GM19043 (cell line): ENCODE measurements around the gene THADA.

Source experiments
- ATAC-seq: cut with Tn5 transposase; IDR thresholded peaks from one replicate; pipeline ENCODE4 v1.9.1; 2021; ENCODE audit warnings: low read depth; ENCODE audit not compliant: unreplicated experiment

Gene THADA

GRCh38 chr2:43218702-43219382, 377.0 kb downstream of the THADA start:
- no peak for ATAC-seq

DNA sequence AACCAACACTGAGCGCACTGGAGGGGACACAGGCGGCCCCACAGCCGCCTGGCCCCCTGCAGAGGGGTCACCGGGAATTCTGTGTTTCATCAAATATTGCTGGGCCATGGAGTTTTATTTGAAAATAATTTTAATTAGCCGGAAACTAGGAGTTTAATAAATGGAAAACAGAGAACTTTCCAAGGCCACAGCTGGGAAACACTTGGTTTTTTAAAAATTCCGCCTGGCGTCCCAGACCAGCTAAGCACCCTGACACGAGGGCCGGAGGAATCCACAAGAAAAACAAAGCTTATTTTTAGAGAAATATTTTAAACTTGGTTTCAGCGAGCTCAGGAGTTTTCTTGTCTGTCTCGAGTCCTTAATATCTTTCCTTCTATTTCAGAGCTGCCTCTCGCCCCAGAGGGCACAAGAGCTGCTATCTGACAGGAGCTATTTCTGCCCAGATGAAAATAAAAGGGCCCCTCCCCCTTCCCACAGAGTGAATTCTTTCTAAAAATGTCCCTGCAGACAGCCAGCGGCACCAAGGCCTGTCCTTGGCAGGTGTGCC, 377.6 kb downstream of the THADA start:
- ATAC-seq, result no peak

- no peak for ATAC-seq
These were observed 378.3 kb downstream of the THADA start for GRCh38 chr2:43217228-43218154.

- no peak for ATAC-seq
These were observed 379.2 kb downstream of the THADA start for GRCh38 chr2:43216629-43217028.

DNA sequence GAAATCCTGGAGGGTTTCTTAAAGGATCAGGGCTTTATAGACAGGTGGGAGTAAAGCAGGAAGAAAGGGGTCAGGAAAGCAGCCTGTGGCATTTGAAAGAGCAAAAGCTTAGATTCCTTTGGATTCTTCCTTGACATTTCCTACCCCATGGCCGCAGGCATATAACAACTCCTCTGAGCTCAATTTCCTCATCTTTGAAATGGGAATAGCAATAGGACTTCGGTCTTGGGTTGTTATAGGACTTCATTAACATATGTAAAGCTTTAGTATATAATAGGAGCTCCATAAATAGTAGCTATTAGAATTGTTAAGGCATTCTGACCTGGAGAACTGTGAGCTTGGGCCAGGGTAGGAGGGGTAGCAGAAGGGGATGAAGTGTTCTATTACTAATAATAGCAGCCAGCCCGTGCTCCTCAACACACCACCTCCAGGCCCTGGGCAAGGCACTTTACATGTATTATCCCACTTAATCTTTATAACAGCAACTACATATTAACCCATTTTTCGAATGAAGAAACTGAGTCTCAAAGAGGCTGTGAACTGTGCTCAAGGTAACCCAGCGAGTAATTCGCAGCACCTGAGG, 380.1 kb downstream of the THADA start:
- no peak for ATAC-seq

DNA sequence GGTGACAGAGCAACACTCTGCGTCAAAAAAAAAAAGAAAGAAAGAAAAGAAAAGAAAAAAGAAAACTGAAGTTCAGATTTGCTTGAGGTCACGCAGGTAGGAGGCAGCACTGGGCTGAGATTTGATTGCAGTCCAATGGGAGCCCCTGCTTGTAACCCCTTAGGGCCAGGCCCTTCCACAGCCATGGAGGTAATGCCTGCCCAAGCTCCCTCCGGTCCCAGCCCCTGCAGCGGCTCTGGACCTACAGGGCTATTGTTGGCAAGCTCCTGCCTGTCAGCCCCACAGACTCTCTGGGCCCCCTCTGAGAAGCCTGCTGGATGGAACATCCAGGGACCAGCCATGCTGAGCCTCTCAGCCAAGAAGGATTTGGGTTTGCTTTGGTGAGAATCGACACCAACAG, 381.6 kb downstream of the THADA start:
- ATAC-seq, result no peak

DNA sequence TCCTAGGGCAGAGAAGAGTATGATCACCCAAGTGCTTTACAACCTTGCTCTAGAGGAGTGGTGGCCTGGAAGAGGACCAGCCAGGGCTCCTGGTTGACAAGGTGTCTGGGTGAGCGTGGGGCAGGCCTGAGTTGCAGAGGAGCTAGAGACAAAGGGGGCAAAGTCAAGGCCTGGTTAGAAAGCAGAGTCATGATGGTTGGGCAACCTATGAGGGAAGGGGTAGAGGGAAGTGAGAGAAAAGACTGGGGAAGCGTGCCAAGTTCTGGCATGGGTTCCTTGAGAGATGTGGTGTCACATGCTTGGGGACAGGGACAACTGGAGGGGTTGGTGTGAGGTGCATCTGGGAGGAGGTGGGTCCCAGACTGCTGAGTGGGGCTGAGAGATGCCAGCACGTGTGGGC, 382.9 kb downstream of the THADA start:
- ATAC-seq, result no peak

DNA sequence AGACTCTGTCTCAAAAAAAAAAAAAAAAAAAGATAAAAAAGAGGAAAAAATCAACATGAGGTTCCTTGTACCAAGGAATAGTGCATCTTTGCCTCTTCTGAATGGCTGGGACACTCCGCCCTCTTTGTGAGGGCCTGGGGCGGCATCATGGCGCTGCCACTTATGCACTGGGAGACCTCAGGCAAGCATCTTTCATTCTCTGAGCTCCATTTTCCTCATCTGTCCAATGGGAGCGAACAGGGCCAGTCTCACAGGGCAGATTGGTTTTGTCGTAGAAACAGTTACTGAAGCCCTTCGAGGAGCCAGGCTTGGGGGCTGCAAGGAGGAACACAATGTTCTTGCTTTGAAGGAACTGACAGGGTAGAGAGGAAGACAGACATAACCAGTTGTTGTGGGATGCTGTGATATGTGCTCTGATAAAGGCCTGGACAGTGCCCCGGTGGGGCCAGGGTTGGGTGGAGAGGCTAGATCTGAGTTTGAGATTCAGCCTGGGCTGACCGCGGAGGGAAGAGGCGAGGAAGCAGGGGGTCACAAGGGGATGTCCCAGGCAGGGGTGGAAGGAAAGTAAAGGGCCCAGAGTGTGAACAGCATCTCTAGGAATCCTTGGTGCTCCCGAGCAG, 383.5 kb downstream of the THADA start:
- no peak for ATAC-seq

DNA sequence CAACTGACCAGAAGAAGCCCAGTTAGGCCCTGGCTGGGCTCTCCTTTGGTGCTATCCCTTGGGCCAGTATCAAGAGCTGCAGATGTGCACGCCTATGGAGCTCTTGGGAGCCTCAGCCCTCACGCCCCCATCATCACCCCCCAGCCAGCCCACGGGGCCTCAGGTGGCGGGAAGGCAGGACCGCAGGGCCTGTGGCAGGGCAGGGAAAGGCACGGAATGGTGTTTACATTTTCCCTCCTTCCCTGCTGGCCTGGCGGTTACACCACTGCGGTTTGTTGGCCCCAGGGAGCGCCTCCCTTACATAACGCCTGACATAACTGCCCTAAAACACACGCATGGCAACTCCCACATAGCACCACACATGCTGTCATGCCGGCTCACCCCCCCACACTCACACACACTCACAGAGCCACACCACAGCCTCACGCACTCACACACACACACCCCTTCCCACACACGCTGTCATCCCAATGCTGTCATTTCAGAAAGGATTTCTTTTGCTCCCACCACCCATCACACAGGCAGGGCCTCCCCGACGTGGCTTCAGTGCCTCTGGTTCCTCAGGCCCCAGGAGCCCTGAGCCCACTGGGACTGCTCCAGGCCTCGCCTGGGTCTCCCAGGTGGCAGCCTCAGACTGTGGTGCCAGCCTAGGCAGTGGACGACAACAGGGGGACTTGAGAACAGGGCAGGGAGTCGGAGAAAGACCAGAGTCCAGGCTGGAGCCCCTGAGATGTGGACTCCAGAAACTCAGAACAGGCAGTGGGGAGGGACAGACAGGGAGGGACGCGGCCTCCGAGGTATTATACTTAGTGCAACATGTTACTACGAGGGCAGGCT, 385.2 kb downstream of the THADA start:
- ATAC-seq, result no peak

DNA sequence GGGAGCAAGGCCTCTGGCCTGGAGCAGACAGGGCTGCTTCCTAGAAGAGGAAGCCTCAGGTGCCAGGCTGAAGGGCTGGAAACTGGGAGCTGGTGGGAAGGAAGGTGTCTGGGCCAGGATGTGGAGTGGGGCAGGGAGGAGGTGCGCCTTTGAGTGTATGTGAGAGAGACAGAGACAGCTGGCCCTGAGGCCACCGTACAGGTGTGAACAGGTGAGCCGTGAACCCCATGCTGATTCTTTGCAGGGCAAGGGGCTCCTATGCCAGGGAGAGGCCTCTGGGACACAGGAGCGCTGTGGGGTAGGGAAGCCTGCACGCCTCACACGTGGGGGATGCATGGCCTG, 385.7 kb downstream of the THADA start:
- ATAC-seq, result no peak

DNA sequence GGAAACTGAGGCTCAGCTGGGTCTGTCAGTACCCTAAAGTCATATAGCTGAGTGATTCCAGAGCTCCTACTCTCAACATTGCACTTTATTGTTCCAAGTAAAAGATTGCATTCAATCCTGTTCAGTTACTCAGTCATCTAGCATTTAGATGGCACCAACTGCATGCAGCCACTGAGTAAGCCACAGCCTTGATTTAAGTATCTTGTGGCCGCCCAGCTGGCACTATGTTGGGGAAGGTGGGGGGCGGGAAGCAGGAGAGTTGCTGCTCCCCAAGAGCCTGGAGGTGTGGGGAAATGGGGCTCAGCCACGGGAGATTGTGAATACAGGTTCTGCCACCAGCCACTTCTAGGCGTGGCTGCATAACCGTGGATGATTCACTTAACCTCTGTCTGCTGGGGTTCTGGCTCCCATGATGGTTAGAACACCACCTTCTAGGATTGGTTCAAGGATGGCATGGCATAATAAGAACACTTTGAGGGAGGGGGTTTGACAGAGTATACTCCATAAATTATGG, 386.6 kb downstream of the THADA start:
- no peak for ATAC-seq

DNA sequence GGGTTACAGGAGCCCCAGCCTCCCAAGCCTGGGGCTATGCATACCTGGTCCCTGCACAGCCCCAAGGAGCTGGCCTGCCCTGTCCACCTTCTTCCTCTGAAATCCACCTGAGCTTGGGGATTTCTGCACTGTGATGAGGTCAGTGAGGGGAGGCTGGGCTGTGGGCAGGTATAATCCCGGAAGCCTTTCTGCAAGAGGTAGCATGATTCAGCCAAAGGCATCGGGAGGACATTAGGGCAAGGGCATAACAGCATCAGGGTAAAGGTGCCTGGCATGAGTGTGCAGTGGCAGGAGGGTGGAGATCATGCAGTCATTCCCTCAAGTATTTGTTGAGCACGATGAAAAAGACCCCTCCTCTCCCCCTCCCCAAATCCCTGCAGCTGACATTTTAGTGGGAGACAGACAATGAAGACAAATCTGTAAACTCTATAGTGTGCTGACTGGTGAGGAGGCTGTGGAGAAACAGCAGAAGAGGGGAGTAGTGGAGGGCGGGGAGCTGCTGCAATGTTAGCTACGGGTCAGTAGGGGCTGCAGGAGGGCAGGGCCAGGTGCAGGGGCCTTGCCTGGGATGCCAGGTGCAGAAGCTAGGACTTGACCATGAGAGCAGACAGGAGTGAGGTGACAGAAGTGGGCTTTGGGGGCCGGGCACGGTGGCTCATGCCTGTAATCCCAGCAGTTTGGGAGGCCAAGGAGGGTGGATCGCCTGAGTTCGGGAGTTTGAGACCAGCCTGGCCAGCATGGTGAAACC, 388.1 kb downstream of the THADA start:
- no peak for ATAC-seq

DNA sequence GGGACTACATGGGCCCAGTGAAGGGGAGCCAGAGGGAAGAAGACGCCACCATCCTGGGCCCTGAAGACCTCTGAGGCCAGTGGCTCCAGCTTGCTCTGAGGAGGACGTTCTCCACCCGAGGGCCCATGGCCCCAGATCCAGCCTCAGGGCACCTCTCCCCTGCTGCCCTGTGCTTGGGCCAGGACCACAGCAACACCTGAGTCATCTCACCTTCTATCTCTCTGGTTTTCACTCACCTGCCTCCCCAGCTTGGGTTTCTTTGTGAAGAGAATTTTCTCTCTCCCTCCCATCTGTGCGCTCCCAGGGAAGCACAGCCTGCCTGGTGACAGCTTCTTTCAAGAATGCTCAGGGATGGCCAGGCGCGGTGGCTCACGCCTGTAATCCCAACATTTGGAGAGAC, 389.2 kb downstream of the THADA start:
- no peak for ATAC-seq

- no peak for ATAC-seq
These were observed 392.5 kb downstream of the THADA start for GRCh38 chr2:43203373-43203772.

GRCh38 chr2:43202289-43202688, 393.5 kb downstream of the THADA start:
- no peak for ATAC-seq

DNA sequence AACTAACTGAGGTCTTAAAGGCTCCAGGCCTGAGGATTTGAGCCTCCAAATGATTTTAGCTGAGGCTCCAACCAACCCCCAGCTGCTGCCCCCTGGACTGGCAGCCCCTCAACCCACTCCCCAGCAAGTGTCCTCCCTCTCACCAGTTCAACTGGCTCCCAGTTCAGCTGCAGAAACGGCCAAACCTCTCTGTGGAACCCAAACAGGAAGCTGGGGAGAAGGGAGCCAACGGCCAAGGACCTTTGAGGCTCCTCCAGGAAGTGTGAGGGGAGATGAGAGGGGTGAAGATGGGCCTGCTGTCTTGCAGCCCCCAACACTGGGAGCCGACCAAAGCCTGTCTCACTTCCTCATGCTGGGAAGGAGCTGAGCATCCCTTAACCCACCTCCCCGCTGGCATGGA, 394.3 kb downstream of the THADA start:
- ATAC-seq, result no peak

DNA sequence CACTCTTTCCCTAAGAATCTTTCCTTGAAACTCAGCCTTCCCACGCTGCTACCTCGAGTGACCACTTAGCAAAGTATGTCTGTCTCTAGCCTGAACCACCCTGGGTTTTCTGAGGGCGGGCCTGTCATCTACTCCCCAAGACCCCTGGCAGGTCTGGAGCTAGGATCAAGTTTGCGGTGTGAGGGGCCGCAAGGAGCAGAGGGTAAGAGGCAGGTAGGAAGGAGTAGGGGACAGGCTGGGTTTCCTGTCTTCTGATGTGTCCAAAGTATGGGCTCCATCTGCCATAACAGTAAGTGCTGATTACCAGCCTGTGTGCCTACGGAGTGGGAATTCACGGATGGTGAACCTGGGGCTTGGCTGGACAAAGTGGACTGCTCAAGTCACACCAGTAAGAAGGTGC, 394.8 kb downstream of the THADA start:
- ATAC-seq, result no peak

DNA sequence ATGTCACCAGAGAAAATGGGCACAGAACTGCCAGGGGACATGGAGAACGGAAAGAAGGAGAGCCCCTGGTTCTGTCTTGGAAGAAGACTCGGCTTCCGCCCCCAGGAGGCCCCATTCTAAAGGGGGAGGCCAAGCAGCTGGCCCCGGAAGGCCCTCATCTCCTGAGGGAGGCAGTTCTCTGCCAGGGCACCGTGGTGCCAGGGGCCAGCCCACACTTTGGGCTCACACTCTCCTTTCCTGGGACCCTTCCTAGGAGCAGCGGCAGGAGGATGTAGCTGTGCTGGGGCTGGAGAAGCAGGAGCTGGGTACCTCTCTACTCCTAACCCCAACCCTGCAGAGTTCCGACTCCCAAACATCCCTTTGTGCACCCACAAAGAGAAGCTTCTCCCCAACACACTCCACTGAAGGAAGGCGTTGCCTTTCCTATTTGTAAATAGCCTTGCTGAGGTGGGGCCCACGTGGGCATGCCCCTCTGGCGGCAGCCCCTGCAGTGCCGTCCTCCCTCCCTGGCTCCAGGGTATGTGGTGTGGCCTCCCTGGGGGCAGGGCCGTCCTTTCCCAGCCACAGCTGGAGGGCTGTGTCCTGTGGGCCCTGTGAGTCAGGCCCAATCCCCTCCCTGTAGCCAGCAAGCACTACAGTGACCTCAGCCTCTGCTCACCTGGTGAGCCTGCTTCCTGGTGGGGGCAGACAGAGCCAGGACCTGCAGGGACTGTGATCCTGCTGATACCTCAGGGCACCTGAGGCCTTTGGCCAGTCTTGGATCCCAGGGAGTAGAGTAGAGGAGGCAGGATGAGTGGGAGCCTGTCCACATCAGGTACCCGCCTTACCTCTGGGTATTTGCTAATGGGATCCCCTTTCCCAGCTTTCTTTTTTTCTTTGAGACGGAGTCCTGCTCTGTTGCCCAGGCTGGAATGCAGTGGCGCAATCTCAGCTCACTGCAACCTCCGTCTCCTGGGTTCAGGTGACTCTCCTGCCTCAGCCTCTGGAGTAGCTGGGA, 396.0 kb downstream of the THADA start:
- no peak for ATAC-seq
